H1 (cell line): ENCODE results near the gene ZFP1.

Source experiments
- CBX5 ChIP-seq: fragments of 300-800, 300-1000 bp; sonication (generic); IDR thresholded peaks from 2 replicates; pipeline ENCODE4 v1.7.1; 2016; ENCODE audit warnings: antibody characterized with exemption, low read length, low read depth
- CTCF ChIP-seq, 3 experiments: IDR thresholded peaks; 1 replicate in 2 of 3; 2 replicates in 1 of 3; pipeline versions ENCODE4 v1.5.1 to v1.6.1; 2011; ENCODE audit warnings: low read length in 3 of 3, mild to moderate bottlenecking in 3 of 3, inconsistent platforms in 2 of 3, low read depth in 1 of 3, moderate library complexity in 1 of 3; ENCODE audit not compliant: insufficient read depth in 1 of 3; ENCODE audit errors: control extremely low read depth in 1 of 3
- EP300 ChIP-seq, 2 experiments: IDR thresholded peaks; 1 replicate in 1 of 2; 2 replicates in 1 of 2; pipeline ENCODE4 v1.6.1; 2011 to 2012; ENCODE audit warnings: low read depth in 2 of 2, low read length in 2 of 2, mild to moderate bottlenecking in 2 of 2, borderline replicate concordance in 1 of 2, inconsistent platforms in 1 of 2, moderate library complexity in 1 of 2
- FOSL1 ChIP-seq: IDR thresholded peaks from 2 replicates; pipeline ENCODE4 v1.6.1; 2011; ENCODE audit warnings: mild to moderate bottlenecking, low read depth, low read length, moderate library complexity; ENCODE audit not compliant: insufficient read depth
- GABPA ChIP-seq: IDR thresholded peaks from 2 replicates; pipeline ENCODE4 v1.6.1; 2011; ENCODE audit warnings: mild to moderate bottlenecking, low read length, moderate library complexity, borderline replicate concordance; ENCODE audit not compliant: insufficient read depth
- HDAC2 ChIP-seq, 2 experiments: fragments of 300-600 bp in 1 of 2; sonication (generic) in 1 of 2; IDR thresholded peaks; 2 replicates each; pipeline ENCODE4 v1.6.1; 2011 to 2012; ENCODE audit warnings: low read depth in 2 of 2, low read length in 2 of 2, mild to moderate bottlenecking in 2 of 2, moderate library complexity in 2 of 2, borderline replicate concordance in 1 of 2, inconsistent platforms in 1 of 2
- MAFK ChIP-seq: IDR thresholded peaks from 2 replicates; pipeline ENCODE4 v1.6.1; 2012; ENCODE audit warnings: low read depth, mild to moderate bottlenecking, improper control_type of control experiment, low read length
- MAX ChIP-seq: IDR thresholded peaks from 2 replicates; pipeline ENCODE4 v1.6.1; 2012; ENCODE audit warnings: inconsistent platforms
- POLR2A ChIP-seq, 2 experiments: IDR thresholded peaks; 1 replicate in 1 of 2; 2 replicates in 1 of 2; pipeline ENCODE4 v1.6.1; 2011; ENCODE audit warnings: low read depth in 2 of 2, low read length in 2 of 2, mild to moderate bottlenecking in 2 of 2; ENCODE audit errors: control extremely low read depth in 1 of 2
- POLR2AphosphoS5 ChIP-seq: IDR thresholded peaks from 2 replicates; pipeline ENCODE4 v1.6.1; 2011; ENCODE audit warnings: low read depth, low read length
- SP4 ChIP-seq: IDR thresholded peaks from 2 replicates; pipeline ENCODE4 v1.6.1; 2012; ENCODE audit warnings: low read length, inconsistent platforms

DNA sequence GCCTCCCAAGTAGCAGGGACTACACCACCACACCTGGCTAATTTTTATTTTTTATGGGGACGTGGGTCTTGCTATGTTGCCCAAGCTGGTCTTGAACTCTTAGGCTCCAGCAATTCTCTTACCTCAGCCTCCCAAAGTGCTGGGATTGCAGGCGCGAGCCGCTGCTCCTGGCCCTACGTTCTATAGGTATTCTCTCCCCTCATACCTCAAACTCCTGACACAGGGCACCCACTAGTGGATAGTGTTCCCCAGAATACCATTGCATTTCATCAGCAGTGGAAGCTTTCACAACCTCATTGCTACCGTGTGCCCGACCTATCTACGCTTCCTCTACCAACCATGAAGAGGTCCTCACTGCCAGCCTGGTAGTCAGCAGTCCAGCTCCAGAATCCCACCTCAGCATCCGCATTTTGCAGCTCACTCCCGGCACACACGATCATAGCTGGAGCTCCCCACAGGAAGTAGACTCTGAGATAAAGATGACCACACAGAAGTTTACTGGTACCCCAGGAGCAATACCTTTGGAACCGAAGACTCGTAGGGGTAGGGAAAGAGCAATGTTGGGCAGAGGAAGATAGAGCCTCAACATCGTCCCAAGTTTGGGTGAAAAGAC is 49.3 kb downstream of the ZFP1 start:
- no peak for TF ChIP-seq SP4
- TF ChIP-seq HDAC2 (IDR thresholded peaks at IDR 0.05; ENCODE audit: borderline replicate concordance in 1 of 2, low read depth in 2 of 2, low read length in 2 of 2): no peak
- TF ChIP-seq CTCF (IDR thresholded peaks at IDR 0.05; ENCODE audit: control extremely low read depth in 1 of 3, insufficient read depth in 1 of 3, low read depth in 1 of 3, low read length in 3 of 3): no peak
- no peak for TF ChIP-seq EP300 (IDR thresholded peaks at IDR 0.05; ENCODE audit: borderline replicate concordance in 1 of 2, low read depth in 2 of 2, low read length in 2 of 2)
- TF ChIP-seq GABPA: no peak
- no peak for TF ChIP-seq CBX5
- no peak for TF ChIP-seq MAX
- no peak for TF ChIP-seq POLR2A (IDR thresholded peaks at IDR 0.05; ENCODE audit: control extremely low read depth in 1 of 2, low read depth in 2 of 2, low read length in 2 of 2)
- no peak for TF ChIP-seq POLR2AphosphoS5
- no peak for TF ChIP-seq FOSL1
- TF ChIP-seq MAFK: no peak
